Stromal cell of bone marrow (primary cell): ENCODE measurements around the gene SOX1.

Experiments
- DNase-seq: peaks from one replicate; pipeline ENCODE4 v3.0.0-alpha.2; 2012; ENCODE audit warnings: low read depth

The SOX1 gene

DNA sequence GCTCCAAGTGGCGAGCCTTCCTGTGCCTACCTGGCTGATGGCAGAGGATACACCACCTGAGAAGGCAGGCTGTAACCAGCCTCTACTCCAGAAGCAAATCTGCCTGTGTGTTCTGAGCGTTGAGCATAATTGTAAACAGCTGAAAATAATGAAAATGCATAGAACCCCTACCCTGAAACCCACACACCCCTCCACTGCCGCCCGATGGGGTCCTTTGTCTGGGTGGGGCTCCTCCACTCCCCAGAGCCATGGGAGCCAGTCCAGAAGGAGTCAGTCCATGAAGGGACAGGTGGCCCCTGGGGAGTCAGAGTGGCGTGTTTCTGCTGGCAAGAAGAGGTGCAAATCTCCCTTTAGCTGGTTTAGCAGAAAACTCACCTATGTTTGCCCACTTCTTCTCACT lies 8.0 kb upstream of the SOX1 start:
- no peak for DNase-seq

GRCh38 chr13:112059457-112060281 lies 7.3 kb upstream of the SOX1 start:
- DNase-seq = no peak

DNA sequence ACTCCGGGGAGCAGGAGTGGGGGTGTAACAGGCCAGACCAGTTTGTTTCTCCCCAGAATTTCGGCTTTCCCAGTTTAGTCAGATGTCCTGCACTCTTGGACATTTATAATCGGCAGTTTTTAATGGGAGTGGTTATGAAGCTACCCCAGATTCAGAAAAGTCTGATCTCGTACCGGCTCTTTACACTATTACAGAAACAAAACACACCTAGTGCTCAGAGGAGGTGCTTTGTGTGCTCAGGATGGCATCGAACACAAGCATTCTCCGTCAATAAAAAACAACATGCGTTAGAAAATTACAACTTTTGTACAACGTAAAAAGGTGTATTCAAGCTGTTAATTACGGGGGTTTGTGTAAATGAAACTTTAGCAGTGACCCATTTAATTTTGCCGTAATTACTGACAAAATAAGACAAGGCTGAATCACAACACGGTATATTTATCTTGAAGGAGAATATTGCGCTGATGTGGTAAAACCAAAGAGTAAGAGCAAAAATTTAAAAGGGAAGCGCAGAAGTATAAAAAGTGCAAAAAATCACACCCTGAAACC lies 6.6 kb upstream of the SOX1 start:
- no peak for DNase-seq

DNA sequence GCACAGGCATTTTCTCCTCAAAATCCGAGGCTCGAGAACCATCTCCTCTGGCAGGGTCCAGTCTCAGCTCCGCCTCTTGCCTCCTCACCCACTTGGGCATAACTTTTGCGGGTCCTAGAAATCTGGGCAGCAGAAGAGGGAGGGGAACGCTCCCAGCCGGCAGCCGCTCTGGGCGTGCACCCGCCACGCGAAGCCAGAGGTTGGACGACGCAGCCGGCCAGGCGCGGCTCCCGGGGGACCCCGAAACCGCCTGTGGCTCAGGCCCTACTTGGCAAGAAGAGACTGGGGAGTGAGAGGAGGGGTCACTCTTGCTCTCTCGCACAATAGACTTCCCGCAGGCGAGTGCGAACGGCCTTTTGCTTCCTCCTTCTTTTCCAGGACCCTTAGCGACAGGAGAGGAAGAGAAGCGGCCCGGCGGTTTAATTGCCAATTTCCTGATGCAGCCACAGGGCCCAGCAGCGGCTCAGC lies 6.0 kb upstream of the SOX1 start:
- no peak for DNase-seq

DNA sequence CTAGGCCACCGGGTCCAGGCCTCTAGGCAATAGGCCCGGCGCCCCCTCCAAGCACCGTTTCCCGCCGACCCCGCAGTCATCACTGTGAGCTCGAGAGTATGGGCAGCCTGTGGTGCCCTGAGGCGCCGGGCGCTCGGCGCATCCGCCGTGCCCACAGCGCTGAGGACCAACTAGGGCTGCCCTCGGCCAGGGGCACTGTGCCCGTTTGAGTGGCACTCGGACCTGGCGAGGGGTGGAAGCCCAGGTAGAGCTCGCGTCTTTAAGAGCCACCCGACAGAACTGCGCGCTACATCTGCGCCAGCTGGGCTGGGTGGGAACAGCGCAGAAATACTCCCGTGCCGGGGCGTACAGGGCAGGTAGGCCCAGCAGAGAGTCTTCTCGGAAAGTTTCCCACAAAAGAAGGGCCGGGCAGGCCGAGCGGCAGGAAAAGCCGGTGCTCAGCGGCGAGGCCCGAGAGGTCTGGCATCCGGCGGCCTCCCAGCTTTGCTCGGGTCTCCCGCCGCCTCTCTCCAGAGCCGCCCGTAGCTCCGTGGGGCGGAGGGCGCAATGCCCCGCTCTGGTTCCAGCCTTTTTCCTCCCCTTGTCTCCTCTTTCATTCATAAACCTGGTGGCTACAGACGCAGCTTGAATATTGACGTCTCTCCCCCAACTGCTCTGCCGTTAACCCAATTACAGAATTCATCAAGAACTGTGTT lies 5.4 kb upstream of the SOX1 start:
- no peak for DNase-seq

GRCh38 chr13:112062072-112062567 lies 4.8 kb upstream of the SOX1 start:
- no peak for DNase-seq

- DNase-seq = no peak
These were observed 4.1 kb upstream of the SOX1 start for GRCh38 chr13:112062571-112063570.

DNA sequence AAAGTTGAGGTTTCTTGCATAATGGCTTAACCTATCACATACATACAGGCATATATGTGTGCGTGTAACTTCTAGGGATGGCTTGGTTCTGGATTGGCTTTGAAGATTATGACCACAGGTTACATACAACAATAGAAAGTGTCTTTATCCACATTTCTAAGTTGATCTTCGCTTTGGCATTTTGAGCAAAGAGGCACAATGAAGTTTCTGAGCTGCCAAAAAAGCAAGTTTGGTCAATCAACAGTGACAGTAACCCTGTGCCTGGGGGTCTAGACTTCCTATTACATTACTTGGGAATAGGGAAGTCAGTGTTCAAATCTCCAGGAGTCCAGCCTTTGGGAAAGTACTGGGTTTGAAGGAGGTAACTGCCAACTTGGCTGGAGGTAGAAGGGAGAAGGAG lies 3.1 kb upstream of the SOX1 start:
- DNase-seq = no peak

- no peak for DNase-seq
These were observed 2.7 kb upstream of the SOX1 start for GRCh38 chr13:112064222-112064621.

DNA sequence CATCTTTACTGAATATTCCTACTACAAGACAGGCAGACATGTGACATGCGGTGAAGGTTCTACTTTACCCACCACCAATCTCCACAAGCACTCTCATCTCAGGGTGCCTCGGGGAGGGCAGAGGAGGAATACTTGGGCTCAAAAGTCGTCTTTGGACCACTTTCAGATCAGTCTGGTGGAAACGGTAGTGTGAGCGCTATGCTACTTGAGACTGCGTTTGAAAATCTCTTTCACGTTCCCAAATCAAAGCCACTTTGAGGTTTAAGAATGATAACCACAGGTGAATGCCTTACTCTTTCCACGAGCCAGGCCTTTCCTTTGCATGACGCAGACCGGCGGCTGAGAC lies 1.5 kb upstream of the SOX1 start:
- DNase-seq = no peak

- no peak for DNase-seq
These were observed 904 bp upstream of the SOX1 start for GRCh38 chr13:112065867-112066623.

DNA sequence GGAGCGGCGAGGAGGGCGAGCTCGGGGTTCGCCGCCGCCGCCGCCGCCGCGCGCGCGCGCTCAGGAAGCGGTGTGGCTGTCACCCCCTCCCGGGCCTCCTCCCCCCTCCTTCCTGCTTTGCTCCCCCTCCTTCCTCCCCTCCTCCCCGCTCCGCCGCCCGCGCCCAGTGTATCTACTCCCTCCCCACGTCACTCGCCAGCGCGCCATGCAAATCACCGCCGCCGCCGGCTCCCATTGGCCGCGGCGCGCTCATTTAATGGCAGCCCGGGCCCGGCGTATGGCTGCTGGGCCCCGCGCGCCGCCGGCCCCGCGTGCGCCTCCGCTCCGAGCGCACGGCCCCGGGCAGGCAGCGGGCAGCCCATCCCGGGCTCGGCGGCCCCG lies 335 bp upstream of the SOX1 start:
- no peak for DNase-seq

DNA sequence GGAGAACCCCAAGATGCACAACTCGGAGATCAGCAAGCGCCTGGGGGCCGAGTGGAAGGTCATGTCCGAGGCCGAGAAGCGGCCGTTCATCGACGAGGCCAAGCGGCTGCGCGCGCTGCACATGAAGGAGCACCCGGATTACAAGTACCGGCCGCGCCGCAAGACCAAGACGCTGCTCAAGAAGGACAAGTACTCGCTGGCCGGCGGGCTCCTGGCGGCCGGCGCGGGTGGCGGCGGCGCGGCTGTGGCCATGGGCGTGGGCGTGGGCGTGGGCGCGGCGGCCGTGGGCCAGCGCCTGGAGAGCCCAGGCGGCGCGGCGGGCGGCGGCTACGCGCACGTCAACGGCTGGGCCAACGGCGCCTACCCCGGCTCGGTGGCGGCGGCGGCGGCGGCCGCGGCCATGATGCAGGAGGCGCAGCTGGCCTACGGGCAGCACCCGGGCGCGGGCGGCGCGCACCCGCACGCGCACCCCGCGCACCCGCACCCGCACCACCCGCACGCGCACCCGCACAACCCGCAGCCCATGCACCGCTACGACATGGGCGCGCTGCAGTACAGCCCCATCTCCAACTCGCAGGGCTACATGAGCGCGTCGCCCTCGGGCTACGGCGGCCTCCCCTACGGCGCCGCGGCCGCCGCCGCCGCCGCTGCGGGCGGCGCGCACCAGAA lies 1.1 kb downstream of the SOX1 start:
- no peak for DNase-seq

DNA sequence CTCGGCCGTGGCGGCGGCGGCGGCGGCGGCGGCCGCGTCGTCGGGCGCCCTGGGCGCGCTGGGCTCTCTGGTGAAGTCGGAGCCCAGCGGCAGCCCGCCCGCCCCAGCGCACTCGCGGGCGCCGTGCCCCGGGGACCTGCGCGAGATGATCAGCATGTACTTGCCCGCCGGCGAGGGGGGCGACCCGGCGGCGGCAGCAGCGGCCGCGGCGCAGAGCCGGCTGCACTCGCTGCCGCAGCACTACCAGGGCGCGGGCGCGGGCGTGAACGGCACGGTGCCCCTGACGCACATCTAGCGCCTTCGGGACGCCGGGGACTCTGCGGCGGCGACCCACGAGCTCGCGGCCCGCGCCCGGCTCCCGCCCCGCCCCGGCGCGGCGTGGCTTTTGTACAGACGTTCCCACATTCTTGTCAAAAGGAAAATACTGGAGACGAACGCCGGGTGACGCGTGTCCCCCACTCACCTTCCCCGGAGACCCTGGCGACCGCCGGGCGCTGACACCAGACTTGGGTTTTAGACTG lies 1.7 kb downstream of the SOX1 start:
- DNase-seq = no peak

DNA sequence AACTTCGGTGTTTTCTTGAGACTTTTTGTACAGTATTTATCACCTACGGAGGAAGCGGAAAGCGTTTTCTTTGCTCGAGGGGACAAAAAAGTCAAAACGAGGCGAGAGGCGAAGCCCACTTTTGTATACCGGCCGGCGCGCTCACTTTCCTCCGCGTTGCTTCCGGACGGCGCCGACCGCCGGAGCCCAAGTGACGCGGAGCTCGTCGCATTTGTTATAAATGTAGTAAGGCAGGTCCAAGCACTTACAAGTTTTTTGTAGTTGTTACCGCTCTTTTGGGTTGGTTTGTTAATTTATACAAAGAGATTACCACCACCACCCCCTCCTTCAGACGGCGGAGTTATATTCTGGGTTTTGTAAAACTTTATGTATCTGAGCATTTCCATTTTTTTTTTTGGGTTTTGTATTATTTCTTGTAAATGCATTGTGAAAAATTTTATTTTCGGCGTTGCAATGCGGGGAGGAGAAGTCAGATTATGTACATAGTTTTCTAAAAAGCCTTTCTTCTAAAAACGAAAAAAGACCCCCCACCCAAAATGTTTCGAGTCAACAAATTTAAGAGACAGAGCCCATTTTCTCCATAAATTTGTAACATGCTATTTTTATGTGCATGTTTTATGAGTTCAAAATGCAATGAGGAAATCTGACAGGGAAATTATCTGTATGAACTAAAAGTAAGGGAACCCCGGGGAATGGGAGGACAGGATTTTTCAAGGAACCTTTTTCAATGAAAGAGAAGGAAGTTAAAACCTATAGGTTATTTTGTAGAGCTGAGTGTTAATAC lies 2.3 kb downstream of the SOX1 start:
- DNase-seq = no peak

DNA sequence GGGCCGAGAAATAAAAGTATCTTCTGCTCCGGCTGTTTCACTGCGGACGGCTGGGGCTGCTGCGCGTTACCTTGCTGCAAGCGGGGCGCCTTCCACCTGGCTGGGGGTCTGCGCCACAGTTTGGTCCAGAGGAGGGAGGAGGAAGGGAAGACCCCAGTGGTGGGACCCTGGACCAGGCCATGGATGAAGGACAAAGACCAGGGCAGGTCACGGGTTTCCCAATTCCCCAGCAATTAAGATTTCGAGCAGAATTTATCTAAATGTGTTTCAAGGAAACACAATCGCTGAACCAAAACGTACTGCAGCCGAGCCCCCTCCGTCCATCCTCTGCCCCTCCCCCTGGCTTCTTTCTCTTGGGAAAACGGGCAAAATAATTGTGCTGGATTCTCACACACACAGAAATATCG lies 2.9 kb downstream of the SOX1 start:
- no peak for DNase-seq

DNA sequence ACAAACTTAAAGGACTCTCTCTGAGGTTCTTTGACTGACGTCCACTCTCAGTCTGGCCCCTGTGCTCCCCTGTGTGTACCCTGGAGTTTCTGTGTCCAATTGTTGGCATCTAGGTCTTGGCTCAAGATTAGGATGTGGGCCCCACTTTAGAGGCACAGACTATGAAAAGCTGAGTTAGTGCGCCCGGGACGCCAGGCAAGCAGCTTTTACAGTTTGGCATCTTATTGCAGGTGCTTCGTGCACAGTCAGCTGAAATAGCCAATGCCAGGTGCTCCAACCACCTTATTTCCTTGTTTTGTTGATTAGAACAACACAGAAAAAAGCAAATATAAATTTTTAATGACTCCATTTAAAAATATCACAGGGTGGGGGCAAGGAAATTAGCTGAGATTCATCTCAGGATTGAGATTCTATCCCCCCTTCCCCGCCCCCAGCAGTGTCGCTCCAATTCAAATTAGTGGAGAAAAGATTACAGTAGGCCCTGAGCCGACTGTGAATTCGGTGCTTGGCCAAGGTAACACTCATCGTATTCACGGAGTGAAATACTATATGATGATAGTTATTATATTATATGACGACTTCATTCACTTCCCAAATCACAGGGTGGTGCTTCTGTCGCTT lies 4.3 kb downstream of the SOX1 start:
- DNase-seq = no peak

- DNase-seq = no peak
These were observed 5.0 kb downstream of the SOX1 start for GRCh38 chr13:112071723-112072533.
